Measurements from ENCODE around the gene MCHR2.

Gene MCHR2

DNA sequence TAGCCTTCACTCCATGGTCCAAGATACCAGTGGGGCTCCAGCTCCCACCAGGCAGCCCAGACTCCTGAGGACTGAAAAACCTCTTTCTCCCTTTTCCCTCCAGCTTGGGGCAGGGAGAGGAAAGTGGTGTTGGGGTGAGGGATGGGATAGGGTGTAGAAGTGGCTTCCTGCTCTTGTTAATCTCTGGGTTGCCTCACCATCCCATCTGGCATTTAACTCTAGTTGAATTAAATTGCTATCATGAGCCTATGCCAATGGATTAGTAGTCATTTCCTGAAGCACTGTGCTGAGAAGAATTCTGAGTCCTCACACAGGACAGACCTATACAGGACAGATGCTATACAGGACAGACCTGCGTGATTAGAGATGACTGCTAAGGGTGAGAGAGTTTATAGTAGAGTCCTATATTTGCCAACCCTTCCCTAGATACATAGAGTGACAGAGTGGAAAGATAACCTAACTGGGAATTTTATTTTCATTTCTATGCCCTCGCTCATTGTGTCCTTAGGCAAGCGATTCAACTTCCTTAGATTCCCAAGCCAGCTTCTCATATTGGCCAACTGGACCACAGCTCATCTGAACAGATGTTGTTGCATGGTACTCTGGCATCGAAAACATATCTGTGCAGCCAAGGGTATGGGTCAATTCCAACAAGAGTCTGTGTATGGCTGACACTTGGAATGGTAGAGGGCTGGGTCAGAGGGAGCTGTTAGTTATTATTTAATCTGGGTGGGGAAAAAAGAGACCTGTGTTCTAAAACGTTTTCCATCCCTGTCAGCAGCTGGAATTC lies 42.8 kb downstream of the MCHR2 start:
- TF ChIP-seq FOXP2 (optimal IDR thresholded peaks at IDR 0.05; ENCODE audit: borderline replicate concordance, extremely low read depth, extremely low read length, insufficient read depth) (no peak), SIN3A (IDR thresholded peaks at IDR 0.05; ENCODE audit: borderline replicate concordance, insufficient read depth, low read length) (no peak), POLR2AphosphoS5 (IDR thresholded peaks at IDR 0.05; ENCODE audit: low read depth, low read length) (no peak), TAF1 (IDR thresholded peaks at IDR 0.05; ENCODE audit: borderline replicate concordance, insufficient read depth, low read length) (no peak)
- TF ChIP-seq, protein P1, sequence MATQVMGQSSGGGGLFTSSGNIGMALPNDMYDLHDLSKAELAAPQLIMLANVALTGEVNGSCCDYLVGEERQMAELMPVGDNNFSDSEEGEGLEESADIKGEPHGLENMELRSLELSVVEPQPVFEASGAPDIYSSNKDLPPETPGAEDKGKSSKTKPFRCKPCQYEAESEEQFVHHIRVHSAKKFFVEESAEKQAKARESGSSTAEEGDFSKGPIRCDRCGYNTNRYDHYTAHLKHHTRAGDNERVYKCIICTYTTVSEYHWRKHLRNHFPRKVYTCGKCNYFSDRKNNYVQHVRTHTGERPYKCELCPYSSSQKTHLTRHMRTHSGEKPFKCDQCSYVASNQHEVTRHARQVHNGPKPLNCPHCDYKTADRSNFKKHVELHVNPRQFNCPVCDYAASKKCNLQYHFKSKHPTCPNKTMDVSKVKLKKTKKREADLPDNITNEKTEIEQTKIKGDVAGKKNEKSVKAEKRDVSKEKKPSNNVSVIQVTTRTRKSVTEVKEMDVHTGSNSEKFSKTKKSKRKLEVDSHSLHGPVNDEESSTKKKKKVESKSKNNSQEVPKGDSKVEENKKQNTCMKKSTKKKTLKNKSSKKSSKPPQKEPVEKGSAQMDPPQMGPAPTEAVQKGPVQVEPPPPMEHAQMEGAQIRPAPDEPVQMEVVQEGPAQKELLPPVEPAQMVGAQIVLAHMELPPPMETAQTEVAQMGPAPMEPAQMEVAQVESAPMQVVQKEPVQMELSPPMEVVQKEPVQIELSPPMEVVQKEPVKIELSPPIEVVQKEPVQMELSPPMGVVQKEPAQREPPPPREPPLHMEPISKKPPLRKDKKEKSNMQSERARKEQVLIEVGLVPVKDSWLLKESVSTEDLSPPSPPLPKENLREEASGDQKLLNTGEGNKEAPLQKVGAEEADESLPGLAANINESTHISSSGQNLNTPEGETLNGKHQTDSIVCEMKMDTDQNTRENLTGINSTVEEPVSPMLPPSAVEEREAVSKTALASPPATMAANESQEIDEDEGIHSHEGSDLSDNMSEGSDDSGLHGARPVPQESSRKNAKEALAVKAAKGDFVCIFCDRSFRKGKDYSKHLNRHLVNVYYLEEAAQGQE (IDR thresholded peaks at IDR 0.05; ENCODE audit: insufficient read depth in 1 of 2, low read depth in 2 of 2, low read length in 2 of 2): no peak

DNA sequence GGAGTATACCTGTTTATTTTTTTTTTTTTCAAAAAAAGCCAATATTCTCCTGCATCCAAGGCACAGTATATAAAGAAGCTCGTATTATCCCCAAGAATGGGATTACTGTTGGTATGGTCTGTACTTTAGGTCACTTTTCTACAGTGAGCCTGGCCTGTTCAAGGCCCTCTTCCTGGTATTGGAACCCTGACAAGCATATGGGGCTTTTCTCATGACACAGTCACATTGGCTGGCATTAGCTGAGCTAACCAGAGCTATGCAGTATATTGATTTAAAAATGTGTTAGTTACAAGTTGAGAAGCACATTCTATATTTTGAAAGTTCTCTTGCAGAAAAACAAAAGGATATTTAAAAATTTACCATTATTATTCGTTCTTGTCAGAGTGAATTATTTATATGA lies 48.0 kb downstream of the MCHR2 start:
- TF ChIP-seq SIN3A (IDR thresholded peaks at IDR 0.05; ENCODE audit: borderline replicate concordance, insufficient read depth, low read length) (no peak), TAF1 (IDR thresholded peaks at IDR 0.05; ENCODE audit: borderline replicate concordance, insufficient read depth, low read length) (no peak), POLR2AphosphoS5 (IDR thresholded peaks at IDR 0.05; ENCODE audit: low read depth, low read length) (no peak), FOXP2 (optimal IDR thresholded peaks at IDR 0.05; ENCODE audit: borderline replicate concordance, extremely low read depth, extremely low read length, insufficient read depth) (no peak)

DNA sequence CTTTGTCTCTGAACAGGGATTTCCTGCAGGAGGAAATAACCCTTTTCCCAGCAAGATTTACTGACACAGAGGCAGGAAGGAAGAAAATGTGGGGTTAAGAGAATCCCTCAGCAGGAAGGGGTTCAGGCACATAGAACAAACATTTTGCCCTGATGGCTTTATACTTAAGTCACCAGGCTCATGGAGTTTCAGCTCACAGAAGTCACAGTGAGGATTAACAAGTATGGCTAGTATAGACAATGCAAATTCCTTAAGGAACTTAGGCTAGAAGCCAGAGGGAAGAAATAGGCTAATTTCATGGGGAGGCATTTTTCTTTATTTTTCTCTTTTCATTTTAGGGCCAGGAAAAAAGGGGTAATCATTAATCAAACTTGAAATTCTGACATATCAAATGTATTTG lies 50.2 kb downstream of the MCHR2 start:
- no peak for TF ChIP-seq SIN3A (IDR thresholded peaks at IDR 0.05; ENCODE audit: borderline replicate concordance, insufficient read depth, low read length)
- no peak for TF ChIP-seq TAF1 (IDR thresholded peaks at IDR 0.05; ENCODE audit: borderline replicate concordance, insufficient read depth, low read length)
- TF ChIP-seq, protein P1 (IDR thresholded peaks at IDR 0.05; ENCODE audit: insufficient read depth in 1 of 2, low read depth in 2 of 2, low read length in 2 of 2): no peak
- no peak for TF ChIP-seq POLR2AphosphoS5 (IDR thresholded peaks at IDR 0.05; ENCODE audit: low read depth, low read length)
- no peak for TF ChIP-seq FOXP2 (optimal IDR thresholded peaks at IDR 0.05; ENCODE audit: borderline replicate concordance, extremely low read depth, extremely low read length, insufficient read depth)

DNA sequence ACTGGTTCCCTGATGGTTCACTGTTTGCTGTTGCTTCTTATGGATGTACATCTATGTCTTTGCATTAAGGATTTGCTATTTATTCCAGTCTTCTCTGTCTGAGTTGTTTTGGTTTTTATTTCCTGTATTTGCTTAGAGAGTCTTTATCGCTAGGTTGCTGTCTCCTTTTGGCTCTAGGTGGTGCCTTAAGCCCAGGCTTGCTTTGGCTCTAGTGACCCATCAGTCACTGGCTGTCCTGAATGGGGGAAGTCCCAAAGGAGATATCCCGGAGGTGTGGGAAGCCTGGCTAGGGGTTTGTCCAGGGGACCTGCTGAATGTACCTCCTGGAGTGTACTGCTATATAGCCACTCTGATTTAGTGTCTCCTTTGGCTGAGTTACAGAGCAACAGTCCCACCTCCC lies 53.4 kb downstream of the MCHR2 start:
- TF ChIP-seq SIN3A (IDR thresholded peaks at IDR 0.05; ENCODE audit: borderline replicate concordance, insufficient read depth, low read length): no peak
- TF ChIP-seq, protein P1 (IDR thresholded peaks at IDR 0.05; ENCODE audit: insufficient read depth in 1 of 2, low read depth in 2 of 2, low read length in 2 of 2): no peak
- no peak for TF ChIP-seq FOXP2 (optimal IDR thresholded peaks at IDR 0.05; ENCODE audit: borderline replicate concordance, extremely low read depth, extremely low read length, insufficient read depth)
- TF ChIP-seq TAF1 (IDR thresholded peaks at IDR 0.05; ENCODE audit: borderline replicate concordance, insufficient read depth, low read length): no peak
- TF ChIP-seq POLR2AphosphoS5 (IDR thresholded peaks at IDR 0.05; ENCODE audit: low read depth, low read length): no peak

DNA sequence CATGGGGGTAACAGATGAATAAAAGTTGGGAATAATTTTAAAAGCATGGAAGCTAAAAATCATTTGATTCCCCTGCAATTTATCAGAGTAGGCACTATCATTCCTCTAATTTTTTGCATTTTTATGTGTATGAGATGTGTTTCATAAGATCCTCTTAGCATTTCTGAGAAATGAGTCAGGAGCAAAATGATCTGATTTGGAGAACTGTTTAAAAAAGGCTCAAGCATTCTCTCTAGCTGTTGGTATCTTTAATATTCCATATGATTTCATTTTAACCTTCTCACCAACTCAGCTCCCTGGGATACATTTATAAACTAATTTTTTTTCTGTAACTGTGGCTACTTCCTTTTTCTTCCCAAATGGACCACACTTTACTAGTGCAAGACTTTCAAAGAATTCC lies 60.9 kb downstream of the MCHR2 start:
- TF ChIP-seq POLR2AphosphoS5 (IDR thresholded peaks at IDR 0.05; ENCODE audit: low read depth, low read length): no peak
- TF ChIP-seq FOXP2 (optimal IDR thresholded peaks at IDR 0.05; ENCODE audit: borderline replicate concordance, extremely low read depth, extremely low read length, insufficient read depth): no peak
- no peak for TF ChIP-seq SIN3A (IDR thresholded peaks at IDR 0.05; ENCODE audit: borderline replicate concordance, insufficient read depth, low read length)
- no peak for TF ChIP-seq TAF1 (IDR thresholded peaks at IDR 0.05; ENCODE audit: borderline replicate concordance, insufficient read depth, low read length)
- TF ChIP-seq, protein P1 (IDR thresholded peaks at IDR 0.05; ENCODE audit: insufficient read depth in 1 of 2, low read depth in 2 of 2, low read length in 2 of 2): no peak
